ENCODE results near the gene ATF6.

DNA sequence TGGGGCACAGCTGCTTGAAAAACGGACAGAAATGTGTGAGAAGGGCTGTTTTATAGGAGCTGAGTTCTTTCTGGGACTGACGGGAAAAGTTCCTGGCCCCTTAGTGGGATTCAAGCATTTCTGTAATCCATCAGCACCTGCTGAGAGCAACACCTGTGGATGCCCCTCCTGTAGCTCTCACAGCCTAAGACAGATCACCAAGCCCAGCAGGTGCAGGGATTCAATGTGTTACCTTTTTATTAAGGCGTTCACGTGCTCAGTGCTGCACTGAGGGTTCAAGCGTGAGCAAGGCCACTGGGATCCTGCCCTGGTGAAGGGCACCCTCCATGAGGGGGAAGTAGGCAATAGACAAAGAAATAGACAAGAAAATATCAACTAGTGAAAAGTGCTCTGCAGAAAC, 242.7 kb downstream of the ATF6 start:
- TF ChIP-seq, protein P1, sequence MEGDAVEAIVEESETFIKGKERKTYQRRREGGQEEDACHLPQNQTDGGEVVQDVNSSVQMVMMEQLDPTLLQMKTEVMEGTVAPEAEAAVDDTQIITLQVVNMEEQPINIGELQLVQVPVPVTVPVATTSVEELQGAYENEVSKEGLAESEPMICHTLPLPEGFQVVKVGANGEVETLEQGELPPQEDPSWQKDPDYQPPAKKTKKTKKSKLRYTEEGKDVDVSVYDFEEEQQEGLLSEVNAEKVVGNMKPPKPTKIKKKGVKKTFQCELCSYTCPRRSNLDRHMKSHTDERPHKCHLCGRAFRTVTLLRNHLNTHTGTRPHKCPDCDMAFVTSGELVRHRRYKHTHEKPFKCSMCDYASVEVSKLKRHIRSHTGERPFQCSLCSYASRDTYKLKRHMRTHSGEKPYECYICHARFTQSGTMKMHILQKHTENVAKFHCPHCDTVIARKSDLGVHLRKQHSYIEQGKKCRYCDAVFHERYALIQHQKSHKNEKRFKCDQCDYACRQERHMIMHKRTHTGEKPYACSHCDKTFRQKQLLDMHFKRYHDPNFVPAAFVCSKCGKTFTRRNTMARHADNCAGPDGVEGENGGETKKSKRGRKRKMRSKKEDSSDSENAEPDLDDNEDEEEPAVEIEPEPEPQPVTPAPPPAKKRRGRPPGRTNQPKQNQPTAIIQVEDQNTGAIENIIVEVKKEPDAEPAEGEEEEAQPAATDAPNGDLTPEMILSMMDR (IDR thresholded peaks at IDR 0.05; ENCODE audit: low read depth, low read length, missing input control): no peak
- TF ChIP-seq TAF1 (conservative IDR thresholded peaks at IDR 0.05): no peak
- no peak for TF ChIP-seq RAD21 (IDR thresholded peaks at IDR 0.05)
- no peak for TF ChIP-seq FOXA1 (IDR thresholded peaks at IDR 0.05)
- TF ChIP-seq, protein P2, sequence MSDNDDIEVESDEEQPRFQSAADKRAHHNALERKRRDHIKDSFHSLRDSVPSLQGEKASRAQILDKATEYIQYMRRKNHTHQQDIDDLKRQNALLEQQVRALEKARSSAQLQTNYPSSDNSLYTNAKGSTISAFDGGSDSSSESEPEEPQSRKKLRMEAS (IDR thresholded peaks at IDR 0.05): no peak
- TF ChIP-seq, protein P3, sequence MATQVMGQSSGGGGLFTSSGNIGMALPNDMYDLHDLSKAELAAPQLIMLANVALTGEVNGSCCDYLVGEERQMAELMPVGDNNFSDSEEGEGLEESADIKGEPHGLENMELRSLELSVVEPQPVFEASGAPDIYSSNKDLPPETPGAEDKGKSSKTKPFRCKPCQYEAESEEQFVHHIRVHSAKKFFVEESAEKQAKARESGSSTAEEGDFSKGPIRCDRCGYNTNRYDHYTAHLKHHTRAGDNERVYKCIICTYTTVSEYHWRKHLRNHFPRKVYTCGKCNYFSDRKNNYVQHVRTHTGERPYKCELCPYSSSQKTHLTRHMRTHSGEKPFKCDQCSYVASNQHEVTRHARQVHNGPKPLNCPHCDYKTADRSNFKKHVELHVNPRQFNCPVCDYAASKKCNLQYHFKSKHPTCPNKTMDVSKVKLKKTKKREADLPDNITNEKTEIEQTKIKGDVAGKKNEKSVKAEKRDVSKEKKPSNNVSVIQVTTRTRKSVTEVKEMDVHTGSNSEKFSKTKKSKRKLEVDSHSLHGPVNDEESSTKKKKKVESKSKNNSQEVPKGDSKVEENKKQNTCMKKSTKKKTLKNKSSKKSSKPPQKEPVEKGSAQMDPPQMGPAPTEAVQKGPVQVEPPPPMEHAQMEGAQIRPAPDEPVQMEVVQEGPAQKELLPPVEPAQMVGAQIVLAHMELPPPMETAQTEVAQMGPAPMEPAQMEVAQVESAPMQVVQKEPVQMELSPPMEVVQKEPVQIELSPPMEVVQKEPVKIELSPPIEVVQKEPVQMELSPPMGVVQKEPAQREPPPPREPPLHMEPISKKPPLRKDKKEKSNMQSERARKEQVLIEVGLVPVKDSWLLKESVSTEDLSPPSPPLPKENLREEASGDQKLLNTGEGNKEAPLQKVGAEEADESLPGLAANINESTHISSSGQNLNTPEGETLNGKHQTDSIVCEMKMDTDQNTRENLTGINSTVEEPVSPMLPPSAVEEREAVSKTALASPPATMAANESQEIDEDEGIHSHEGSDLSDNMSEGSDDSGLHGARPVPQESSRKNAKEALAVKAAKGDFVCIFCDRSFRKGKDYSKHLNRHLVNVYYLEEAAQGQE (IDR thresholded peaks at IDR 0.05): no peak
- no peak for TF ChIP-seq GABPA (IDR thresholded peaks at IDR 0.05 in 1 of 2, conservative IDR thresholded peaks at IDR 0.05 in 1 of 2)
- no peak for TF ChIP-seq YY1 (IDR thresholded peaks at IDR 0.05)
- no peak for TF ChIP-seq RXRA (IDR thresholded peaks at IDR 0.05)
- TF ChIP-seq JUND (IDR thresholded peaks at IDR 0.05): no peak
- TF ChIP-seq, protein P4, sequence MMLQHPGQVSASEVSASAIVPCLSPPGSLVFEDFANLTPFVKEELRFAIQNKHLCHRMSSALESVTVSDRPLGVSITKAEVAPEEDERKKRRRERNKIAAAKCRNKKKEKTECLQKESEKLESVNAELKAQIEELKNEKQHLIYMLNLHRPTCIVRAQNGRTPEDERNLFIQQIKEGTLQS (IDR thresholded peaks at IDR 0.05): no peak

All from liver (tissue), 3 donors.